GM12864 (cell line): ENCODE data around the gene DEK.
"Not testable (repeated sequence)": the region's sequence is repeated elsewhere in the genome, so short reads cannot be mapped to it uniquely, and the experiment has no call there.

Experiments
- DNase-seq: peaks from one replicate; pipeline ENCODE4 v3.0.0-alpha.2; 2011; ENCODE audit warnings: low read depth
- H3K4me3 ChIP-seq: 2 replicates; pipeline ENCODE4 v1.5.1; 2011; ENCODE audit warnings: mild to moderate bottlenecking, low read depth, low read length, control low read depth
- TF ChIP-seq, protein P1 (sequence below): IDR thresholded peaks from 2 replicates; pipeline ENCODE4 v1.5.1; 2011; ENCODE audit warnings: low read depth, mild to moderate bottlenecking, moderate library complexity, low read length, control low read depth, inconsistent platforms; ENCODE audit errors: missing control alignments

DEK gene

DNA sequence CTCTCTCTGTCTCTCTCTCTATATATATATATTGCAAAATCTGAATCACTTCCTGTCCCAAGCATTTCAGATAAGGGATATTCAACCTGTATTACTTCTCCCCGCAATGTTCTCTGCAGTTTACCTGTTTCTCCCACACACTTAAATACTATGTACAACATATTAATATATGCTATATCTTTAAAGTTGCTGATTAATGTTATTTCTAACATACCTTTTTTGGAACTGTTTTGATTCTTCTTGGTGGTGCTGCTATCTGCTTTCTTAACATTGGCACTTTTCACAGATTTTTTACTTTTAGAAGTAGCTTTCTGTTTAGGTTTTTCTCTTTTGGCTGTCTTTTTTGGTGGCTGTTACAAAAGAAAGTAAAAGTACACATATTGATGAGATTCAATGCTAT, 27.2 kb downstream of the DEK start:
- TF ChIP-seq, protein P1, sequence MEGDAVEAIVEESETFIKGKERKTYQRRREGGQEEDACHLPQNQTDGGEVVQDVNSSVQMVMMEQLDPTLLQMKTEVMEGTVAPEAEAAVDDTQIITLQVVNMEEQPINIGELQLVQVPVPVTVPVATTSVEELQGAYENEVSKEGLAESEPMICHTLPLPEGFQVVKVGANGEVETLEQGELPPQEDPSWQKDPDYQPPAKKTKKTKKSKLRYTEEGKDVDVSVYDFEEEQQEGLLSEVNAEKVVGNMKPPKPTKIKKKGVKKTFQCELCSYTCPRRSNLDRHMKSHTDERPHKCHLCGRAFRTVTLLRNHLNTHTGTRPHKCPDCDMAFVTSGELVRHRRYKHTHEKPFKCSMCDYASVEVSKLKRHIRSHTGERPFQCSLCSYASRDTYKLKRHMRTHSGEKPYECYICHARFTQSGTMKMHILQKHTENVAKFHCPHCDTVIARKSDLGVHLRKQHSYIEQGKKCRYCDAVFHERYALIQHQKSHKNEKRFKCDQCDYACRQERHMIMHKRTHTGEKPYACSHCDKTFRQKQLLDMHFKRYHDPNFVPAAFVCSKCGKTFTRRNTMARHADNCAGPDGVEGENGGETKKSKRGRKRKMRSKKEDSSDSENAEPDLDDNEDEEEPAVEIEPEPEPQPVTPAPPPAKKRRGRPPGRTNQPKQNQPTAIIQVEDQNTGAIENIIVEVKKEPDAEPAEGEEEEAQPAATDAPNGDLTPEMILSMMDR: no peak
- DNase-seq: no peak
- H3K4me3 ChIP-seq: no peak overlapping the region

DNA sequence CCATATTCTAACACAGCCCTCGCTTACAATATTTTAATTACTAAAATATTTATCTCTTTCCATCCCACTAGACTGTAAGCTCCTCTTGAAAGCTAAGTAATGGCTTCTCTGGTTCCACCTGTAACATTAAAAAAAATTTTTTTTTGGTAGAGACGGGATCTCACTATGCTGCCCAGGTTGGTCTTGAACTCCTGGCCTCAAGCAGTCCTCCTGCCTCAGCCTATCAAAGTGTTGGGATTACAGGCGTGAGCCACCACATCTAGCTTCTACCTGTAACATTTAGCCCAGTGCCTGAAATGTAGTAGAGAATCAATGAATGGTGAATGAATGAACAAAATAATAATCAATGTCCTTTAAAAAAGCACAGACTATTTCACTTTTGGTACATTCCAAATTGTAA, 28.8 kb downstream of the DEK start:
- DNase-seq: no peak
- TF ChIP-seq, protein P1: no peak
- no peak overlapping the region for H3K4me3 ChIP-seq

DNA sequence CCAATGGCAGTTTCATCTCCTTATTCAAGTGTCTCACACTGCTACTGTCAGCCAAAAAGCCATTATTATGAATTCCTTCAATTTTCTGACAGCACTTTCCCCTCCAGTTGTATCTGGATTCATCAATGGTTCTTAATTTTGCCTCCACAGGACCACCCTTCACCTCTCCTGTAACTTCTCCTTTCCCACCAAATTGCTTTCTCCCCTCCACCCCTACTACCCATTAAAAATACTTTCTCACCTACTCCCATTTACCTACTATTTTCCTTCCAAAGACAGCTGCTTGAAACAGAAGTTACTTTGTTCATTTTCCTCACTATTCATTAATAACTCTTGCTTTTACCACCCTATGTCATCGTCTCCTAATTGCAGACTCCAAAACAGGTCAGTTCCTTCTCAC, 29.8 kb downstream of the DEK start:
- TF ChIP-seq, protein P1: no peak
- no peak overlapping the region for H3K4me3 ChIP-seq
- no peak for DNase-seq

DNA sequence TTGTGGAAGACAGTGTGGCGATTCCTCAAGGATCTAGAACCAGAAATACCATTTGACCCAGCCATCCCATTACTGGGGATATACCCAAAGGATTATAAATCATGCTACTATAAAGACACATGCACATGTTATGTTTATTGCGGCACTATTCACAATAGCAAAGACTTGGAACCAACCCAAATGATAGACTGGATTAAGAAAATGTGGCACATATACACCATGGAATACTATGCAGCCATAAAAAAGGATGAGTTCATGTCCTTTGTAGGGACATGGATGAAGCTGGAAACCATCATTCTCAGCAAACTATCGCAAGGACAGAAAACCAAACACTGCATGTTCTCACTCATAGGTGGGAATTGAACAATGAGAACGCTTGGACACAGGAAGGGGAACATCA, 30.6 kb downstream of the DEK start:
- DNase-seq, H3K4me3 ChIP-seq: not testable (repeated sequence)

DNA sequence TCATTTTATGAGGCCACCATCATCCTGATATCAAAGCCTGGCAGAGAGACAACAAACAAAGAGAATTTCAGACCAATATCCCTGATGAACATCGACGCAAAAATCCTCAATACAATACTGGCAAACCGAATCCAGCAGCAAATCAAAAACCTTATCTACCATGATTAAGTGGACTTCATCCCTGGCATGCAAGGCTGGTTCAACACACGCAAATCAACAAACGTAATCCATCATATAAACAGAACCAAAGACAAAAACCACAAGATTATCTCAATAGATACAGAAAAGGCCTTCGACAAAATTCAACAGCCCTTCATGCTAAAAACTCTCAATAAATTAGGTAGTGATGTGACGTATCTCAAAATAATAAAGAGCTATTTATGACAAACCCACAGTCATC, 32.5 kb downstream of the DEK start:
- H3K4me3 ChIP-seq, DNase-seq: not testable (repeated sequence)

DNA sequence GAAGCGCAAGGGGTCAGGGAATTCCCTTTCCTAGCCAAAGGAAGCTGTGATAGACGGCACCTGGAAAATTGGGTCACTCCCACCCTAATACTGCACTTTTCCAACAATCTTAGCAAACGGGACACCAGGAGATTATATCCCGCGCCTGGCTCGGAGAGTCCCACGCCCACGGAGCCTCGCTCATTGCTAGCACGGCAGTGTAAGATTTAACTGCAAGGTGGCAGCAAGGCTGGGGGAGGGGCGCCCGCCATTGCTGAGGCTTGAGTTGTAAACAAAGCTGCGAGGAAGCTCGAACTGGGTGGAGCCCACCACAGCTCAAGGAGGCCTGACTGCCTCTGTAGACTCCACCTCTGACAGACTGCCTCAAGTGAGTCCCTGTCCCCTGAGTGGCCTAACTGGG, 35.7 kb downstream of the DEK start:
- H3K4me3 ChIP-seq, DNase-seq: not testable (repeated sequence)

DNA sequence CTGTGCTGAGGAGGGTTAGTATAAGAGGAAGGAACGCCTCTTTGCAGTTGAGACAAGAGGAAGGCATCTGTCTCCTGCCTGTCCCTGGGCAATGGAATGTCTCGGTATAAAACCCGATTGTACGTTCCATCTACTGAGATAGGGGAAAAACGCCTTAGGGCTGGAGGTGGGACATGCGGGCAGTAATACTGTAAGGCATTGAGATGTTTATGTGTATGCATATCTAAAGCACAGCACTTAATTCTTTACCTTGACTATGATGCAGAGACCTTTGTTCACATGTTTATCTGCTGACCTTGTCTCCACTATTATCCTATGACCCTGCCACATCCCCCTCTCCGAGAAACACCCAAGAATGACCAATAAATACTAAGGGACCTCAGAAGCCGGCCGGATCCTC, 37.2 kb downstream of the DEK start:
- DNase-seq, H3K4me3 ChIP-seq: not testable (repeated sequence)

DNA sequence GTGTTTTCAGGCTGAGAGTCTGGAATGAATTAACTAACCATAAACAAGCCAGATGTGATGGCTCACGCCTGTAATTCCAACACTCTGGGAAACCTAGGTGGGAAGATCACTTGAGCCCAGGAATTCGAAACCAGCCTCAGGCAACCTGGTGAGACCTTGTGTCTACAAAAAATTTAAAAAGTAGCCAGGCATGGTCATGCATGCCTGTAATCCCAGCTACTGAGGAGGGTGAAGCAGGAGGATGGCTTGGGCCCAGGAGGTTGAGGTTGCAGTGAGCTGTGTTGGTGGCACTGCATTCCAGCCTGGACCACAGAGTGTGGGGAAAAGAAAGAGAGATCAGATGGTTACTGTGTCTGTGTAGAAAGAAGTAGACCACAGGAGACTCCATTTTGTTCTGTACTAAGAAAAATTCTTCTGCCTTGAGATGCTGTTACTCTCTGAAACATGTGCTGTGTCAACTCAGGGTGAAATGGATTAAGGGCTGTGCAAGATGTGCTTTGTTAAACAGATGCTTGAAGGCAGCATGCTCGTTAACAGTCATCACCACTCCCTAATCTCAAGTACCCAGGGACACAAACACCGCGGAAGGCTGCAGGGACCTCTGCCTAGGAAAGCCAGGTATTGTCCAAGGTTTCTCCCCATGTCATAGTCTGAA, 37.8 kb downstream of the DEK start:
- not testable (repeated sequence) for H3K4me3 ChIP-seq, DNase-seq

DNA sequence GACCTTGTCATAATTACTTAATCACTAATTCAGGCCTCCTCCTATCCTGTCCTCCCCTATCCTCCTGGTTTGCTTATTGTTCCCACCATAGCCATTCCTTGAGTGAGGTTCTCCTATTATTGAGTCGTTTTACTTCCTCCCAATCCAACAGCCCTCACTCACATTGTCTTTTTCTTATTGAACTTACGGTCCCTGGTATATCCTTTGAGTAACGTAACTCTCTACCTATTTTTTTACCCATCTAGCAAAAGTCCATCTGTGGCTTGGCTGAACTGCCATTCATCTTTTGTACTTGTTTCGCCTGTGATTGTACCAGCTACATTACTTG, 43.1 kb downstream of the DEK start:
- H3K4me3 ChIP-seq: no peak overlapping the region
- TF ChIP-seq, protein P1: no peak
- no peak for DNase-seq

DNA sequence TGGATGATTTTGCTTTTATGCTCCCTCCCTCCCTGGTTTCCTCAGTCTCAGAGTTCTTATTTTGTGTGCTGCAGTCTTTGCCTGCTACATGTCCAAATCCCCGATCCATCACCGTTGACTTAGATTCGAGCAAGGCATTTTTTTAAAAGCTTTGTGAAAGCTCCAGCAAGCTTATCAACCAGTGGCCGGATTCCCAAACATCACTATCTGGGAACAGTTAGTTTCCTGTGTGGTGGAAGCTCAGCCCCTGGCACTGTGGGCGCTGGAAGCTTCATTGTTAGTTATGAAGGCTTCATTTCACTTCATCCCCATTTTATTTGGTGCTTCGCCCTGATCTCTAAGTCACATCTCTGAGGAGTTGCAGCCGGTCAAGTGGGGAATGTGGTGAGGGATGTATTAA, 44.7 kb downstream of the DEK start:
- DNase-seq: no peak
- no peak overlapping the region for H3K4me3 ChIP-seq
- TF ChIP-seq, protein P1: no peak
